ENCODE data around the gene INF2. TPM values are rescaled to one million over a fixed set of nuclear protein-coding genes. Genes with fewer than 3 reads are reported as not detected.

Gene INF2
- total RNA-seq, 1 donor from 2014 or later = 126 TPM

GRCh38 chr14:104694991-104695659 lies 5.7 kb downstream of the INF2 start:
- Histone ChIP-seq H3K9ac (ENCODE audit: low read length) (peak overlapping the region; percentile 6), H3K4me3 (ENCODE audit: insufficient read depth, low read depth, low read length) (no peak overlapping the region), H3K27me3 (ENCODE audit: insufficient read depth, low read length) (no peaks in the 10 kb centered on the region), H2AFZ (ENCODE audit: low read depth, low read length) (no peak overlapping the region), H3K27ac (ENCODE audit: low read depth, low read length) (no peak overlapping the region), H4K20me1 (ENCODE audit: insufficient read depth, low read length) (peaks cover 99% of the 10 kb centered on the region), H3K79me2 (ENCODE audit: insufficient read depth, low read length) (peaks cover 99% of the 10 kb centered on the region), H3K36me3 (ENCODE audit: insufficient read depth, low read length) (peaks cover 5% of the 10 kb centered on the region), H3K9me3 (ENCODE audit: insufficient read depth, low read depth, low read length) (no peaks in the 10 kb centered on the region), H3K4me1 (ENCODE audit: insufficient read depth, low read length) (peaks cover 54% of the 10 kb centered on the region), H3K4me2 (ENCODE audit: low read length) (peak overlapping the region; percentile 35)
- no peak overlapping the region for H3K4me3 Mint-ChIP-seq (ENCODE audit: unreplicated experiment)
- H3K4me1 Mint-ChIP-seq (ENCODE audit: low read depth, unreplicated experiment) = peaks cover 25% of the 10 kb centered on the region
- no peaks in the 10 kb centered on the region for H3K9me3 Mint-ChIP-seq (ENCODE audit: unreplicated experiment)
- DNase-seq (ENCODE audit: low read depth) (peak; percentile 41), FAIRE-seq (no peak)
- TF ChIP-seq CTCF (IDR thresholded peaks at IDR 0.05; ENCODE audit: insufficient read depth, low read depth, low read length) = no peak
- no peak for TF ChIP-seq EZH2 (IDR thresholded peaks at IDR 0.05; ENCODE audit: insufficient read depth, low read length)
- no peak overlapping the region for H3K27ac Mint-ChIP-seq (ENCODE audit: unreplicated experiment)
- H3K36me3 Mint-ChIP-seq (ENCODE audit: low read depth, unreplicated experiment) = peaks cover 9% of the 10 kb centered on the region
- no peaks in the 10 kb centered on the region for H3K27me3 Mint-ChIP-seq (ENCODE audit: low read depth, unreplicated experiment)

GRCh38 chr14:104695660-104696000 lies 6.2 kb downstream of the INF2 start:
- peak overlapping the region; percentile 57 for H3K4me3 Mint-ChIP-seq (ENCODE audit: unreplicated experiment)
- Histone ChIP-seq H3K79me2 (ENCODE audit: insufficient read depth, low read length) (peaks cover 99% of the 10 kb centered on the region), H3K9me3 (ENCODE audit: insufficient read depth, low read depth, low read length) (no peaks in the 10 kb centered on the region), H3K4me3 (ENCODE audit: insufficient read depth, low read depth, low read length) (no peak overlapping the region), H3K36me3 (ENCODE audit: insufficient read depth, low read length) (peaks cover 5% of the 10 kb centered on the region), H3K4me2 (ENCODE audit: low read length) (peak overlapping the region; percentile 35), H3K27ac (ENCODE audit: low read depth, low read length) (no peak overlapping the region), H3K9ac (ENCODE audit: low read length) (no peak overlapping the region), H3K4me1 (ENCODE audit: insufficient read depth, low read length) (peaks cover 52% of the 10 kb centered on the region), H3K27me3 (ENCODE audit: insufficient read depth, low read length) (no peaks in the 10 kb centered on the region), H2AFZ (ENCODE audit: low read depth, low read length) (no peak overlapping the region), H4K20me1 (ENCODE audit: insufficient read depth, low read length) (peaks cover 99% of the 10 kb centered on the region)
- H3K36me3 Mint-ChIP-seq (ENCODE audit: low read depth, unreplicated experiment) = peaks cover 9% of the 10 kb centered on the region
- H3K9me3 Mint-ChIP-seq (ENCODE audit: unreplicated experiment) = no peaks in the 10 kb centered on the region
- H3K27ac Mint-ChIP-seq (ENCODE audit: unreplicated experiment) = peak overlapping the region; percentile 78
- H3K27me3 Mint-ChIP-seq (ENCODE audit: low read depth, unreplicated experiment) = no peaks in the 10 kb centered on the region
- FAIRE-seq (no peak), DNase-seq (ENCODE audit: low read depth) (no peak)
- peaks cover 26% of the 10 kb centered on the region for H3K4me1 Mint-ChIP-seq (ENCODE audit: low read depth, unreplicated experiment)
- TF ChIP-seq CTCF (IDR thresholded peaks at IDR 0.05; ENCODE audit: insufficient read depth, low read depth, low read length) (no peak), EZH2 (IDR thresholded peaks at IDR 0.05; ENCODE audit: insufficient read depth, low read length) (no peak)

- no peak overlapping the region for H3K4me3 Mint-ChIP-seq (ENCODE audit: unreplicated experiment)
- no peaks in the 10 kb centered on the region for H3K27me3 Mint-ChIP-seq (ENCODE audit: low read depth, unreplicated experiment)
- no peaks in the 10 kb centered on the region for H3K27me3 ChIP-seq (ENCODE audit: insufficient read depth, low read length)
- H3K27ac ChIP-seq (ENCODE audit: low read depth, low read length) = no peak overlapping the region
- no peak for FAIRE-seq
- no peak overlapping the region for H3K4me3 ChIP-seq (ENCODE audit: insufficient read depth, low read depth, low read length)
- H3K4me2 ChIP-seq (ENCODE audit: low read length) = no peak overlapping the region
- TF ChIP-seq CTCF (IDR thresholded peaks at IDR 0.05; ENCODE audit: insufficient read depth, low read depth, low read length) = no peak
- TF ChIP-seq EZH2 (IDR thresholded peaks at IDR 0.05; ENCODE audit: insufficient read depth, low read length) = no peak
- no peak overlapping the region for H3K9ac ChIP-seq (ENCODE audit: low read length)
- no peaks in the 10 kb centered on the region for H3K9me3 Mint-ChIP-seq (ENCODE audit: unreplicated experiment)
- peaks cover 5% of the 10 kb centered on the region for H3K36me3 ChIP-seq (ENCODE audit: insufficient read depth, low read length)
- H3K27ac Mint-ChIP-seq (ENCODE audit: unreplicated experiment) = no peak overlapping the region
- peaks cover 9% of the 10 kb centered on the region for H3K36me3 Mint-ChIP-seq (ENCODE audit: low read depth, unreplicated experiment)
- H4K20me1 ChIP-seq (ENCODE audit: insufficient read depth, low read length) = peaks cover 99% of the 10 kb centered on the region
- peaks cover 23% of the 10 kb centered on the region for H3K4me1 Mint-ChIP-seq (ENCODE audit: low read depth, unreplicated experiment)
- H3K4me1 ChIP-seq (ENCODE audit: insufficient read depth, low read length) = peaks cover 41% of the 10 kb centered on the region
- H3K79me2 ChIP-seq (ENCODE audit: insufficient read depth, low read length) = peaks cover 95% of the 10 kb centered on the region
- no peaks in the 10 kb centered on the region for H3K9me3 ChIP-seq (ENCODE audit: insufficient read depth, low read depth, low read length)
- H2AFZ ChIP-seq (ENCODE audit: low read depth, low read length) = no peak overlapping the region
- no peak for DNase-seq (ENCODE audit: low read depth)
Observed at GRCh38 chr14:104696671-104697316, 7.4 kb downstream of the INF2 start.
